ENCODE data around the gene SORCS2.

SORCS2 gene

GRCh38 chr4:7288751-7289523, 96.6 kb downstream of the SORCS2 start:
- in situ Hi-C loops (cut with MboI; ENCODE audit: low sequenced_read_pairs, unreplicated experiment) = no loop called here
- TF ChIP-seq CTCF (IDR thresholded peaks at IDR 0.05; ENCODE audit: borderline replicate concordance, control extremely low read depth, extremely low read depth, insufficient read depth, missing control alignments) = no peak
- DNase-seq (ENCODE audit: low spot score) = no peak

- no peak for TF ChIP-seq CTCF (IDR thresholded peaks at IDR 0.05; ENCODE audit: borderline replicate concordance, control extremely low read depth, extremely low read depth, insufficient read depth, missing control alignments)
- DNase-seq (ENCODE audit: low spot score) = no peak
- in situ Hi-C loops (cut with MboI; ENCODE audit: low sequenced_read_pairs, unreplicated experiment) = no loop called here
Measured at GRCh38 chr4:7289589-7289988, 97.3 kb downstream of the SORCS2 start.

- no peak for TF ChIP-seq CTCF (IDR thresholded peaks at IDR 0.05; ENCODE audit: borderline replicate concordance, control extremely low read depth, extremely low read depth, insufficient read depth, missing control alignments)
- DNase-seq (ENCODE audit: low spot score) = no peak
- in situ Hi-C loops (cut with MboI; ENCODE audit: low sequenced_read_pairs, unreplicated experiment) = no loop called here
Measured at GRCh38 chr4:7291372-7292114, 99.2 kb downstream of the SORCS2 start.

- no peak for DNase-seq (ENCODE audit: low spot score)
- in situ Hi-C loops (cut with MboI; ENCODE audit: low sequenced_read_pairs, unreplicated experiment) = no loop called here
- no peak for TF ChIP-seq CTCF (IDR thresholded peaks at IDR 0.05; ENCODE audit: borderline replicate concordance, control extremely low read depth, extremely low read depth, insufficient read depth, missing control alignments)
Measured at GRCh38 chr4:7293703-7294102, 101.4 kb downstream of the SORCS2 start.

DNA sequence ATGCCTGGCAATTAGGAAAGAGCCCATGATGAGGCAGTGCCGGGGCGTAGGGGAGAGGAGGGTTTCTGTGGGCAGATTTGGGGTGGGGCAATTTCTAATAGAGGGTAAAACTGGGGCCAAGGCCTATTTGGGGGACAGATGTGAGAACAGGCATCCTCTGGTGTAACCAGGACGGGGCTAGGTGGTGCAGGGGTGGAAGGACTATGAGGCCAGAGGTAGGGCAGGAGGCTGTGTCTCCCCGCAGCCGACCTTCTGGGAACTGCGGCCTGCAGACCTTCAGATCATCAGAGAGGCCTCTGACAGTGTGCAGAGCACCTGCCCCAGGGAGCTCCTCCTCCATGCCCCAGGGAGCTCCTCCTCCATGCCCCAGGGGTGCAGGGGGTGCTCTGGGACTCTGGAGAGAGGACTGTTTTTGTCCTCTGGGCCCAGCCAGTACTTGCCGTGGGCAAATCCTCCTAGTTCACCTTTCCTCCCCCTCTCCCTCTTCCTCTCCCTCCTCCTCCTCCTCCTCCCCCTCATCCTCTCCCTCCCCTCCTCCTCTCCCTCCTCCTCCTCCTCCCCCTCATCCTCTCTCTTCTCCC, 101.9 kb downstream of the SORCS2 start:
- TF ChIP-seq CTCF (IDR thresholded peaks at IDR 0.05; ENCODE audit: borderline replicate concordance, control extremely low read depth, extremely low read depth, insufficient read depth, missing control alignments) = no peak
- in situ Hi-C loops (cut with MboI; ENCODE audit: low sequenced_read_pairs, unreplicated experiment) = no loop called here

DNA sequence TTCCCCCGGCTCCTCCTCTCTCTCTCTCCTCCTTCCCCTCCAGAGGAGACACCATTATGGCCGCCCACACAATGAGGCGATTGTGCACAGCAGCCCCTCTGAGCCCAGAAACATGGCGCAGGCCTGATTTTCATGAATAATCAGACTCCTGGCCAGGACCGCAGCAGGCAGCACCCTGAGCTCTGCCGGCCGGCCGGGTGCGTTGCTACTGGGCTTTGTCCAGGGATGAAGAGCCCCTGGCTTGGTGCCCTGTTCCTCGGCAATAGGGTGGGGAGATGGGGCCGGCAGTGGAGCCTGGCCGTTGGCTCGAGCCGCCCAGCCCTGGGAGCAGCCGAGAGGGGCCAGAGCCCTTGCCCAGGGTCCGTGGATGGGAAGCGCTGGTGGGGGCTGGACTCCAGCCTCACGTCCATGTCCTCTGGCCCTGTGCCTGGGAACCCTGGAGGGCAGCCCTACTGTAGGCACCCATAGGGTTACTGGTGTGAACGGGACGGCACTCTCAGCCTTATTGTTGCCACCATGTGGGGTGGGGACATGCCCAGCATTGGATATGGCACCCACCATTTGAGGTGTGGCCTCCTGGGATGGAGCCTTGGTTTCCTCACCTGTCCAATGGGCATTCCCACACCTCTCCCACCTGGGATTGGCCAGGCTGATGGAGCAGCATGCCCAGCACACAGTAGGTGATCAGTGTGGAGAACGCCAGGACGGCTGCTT, 103.0 kb downstream of the SORCS2 start:
- TF ChIP-seq CTCF (IDR thresholded peaks at IDR 0.05; ENCODE audit: borderline replicate concordance, control extremely low read depth, extremely low read depth, insufficient read depth, missing control alignments) = no peak
- in situ Hi-C loops (cut with MboI; ENCODE audit: low sequenced_read_pairs, unreplicated experiment) = no loop called here
- no peak for DNase-seq (ENCODE audit: low spot score)

More for the DNA sequence above, 101.9 kb downstream of the SORCS2 start:
- DNase-seq (ENCODE audit: low spot score) = no peak

All from GM13976 (cell line).